ENCODE results near the gene PZP. TPM values are rescaled to one million over a fixed set of nuclear protein-coding genes. Genes with fewer than 3 reads are reported as not detected.

The PZP gene
- total and polyA plus RNA-seq, 2 of the 8 experiments (the other 6 are each of a cell fraction or from before 2014, with no cell fraction given): 0.08 TPM; not detected in 1

DNA sequence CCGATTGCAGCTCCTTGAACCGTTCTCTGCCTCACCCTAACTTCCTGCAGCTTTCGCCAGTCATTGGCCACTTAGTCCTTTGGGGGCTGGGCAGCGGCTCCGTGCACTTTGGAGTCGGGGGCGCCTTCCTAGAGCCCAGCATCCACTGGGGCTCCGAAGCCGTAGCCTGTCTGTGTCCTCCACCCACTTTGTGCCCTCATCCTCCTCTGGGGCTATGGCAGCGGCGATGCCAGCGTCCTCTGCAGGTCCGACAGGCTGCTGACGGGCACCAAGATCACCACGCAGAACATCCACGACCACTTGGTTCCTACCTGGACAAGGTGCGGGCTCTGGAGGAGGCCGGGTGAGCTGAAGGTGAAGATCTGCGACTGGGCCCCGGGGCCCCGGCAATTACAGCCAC is 80.7 kb downstream of the PZP start (continued):
- TF ChIP-seq CHD7 (IDR thresholded peaks at IDR 0.05; ENCODE audit: insufficient replicate concordance, low read length) (no peak), RBBP5 (IDR thresholded peaks at IDR 0.05; ENCODE audit: borderline replicate concordance, low read depth, low read length) (no peak), GABPA (IDR thresholded peaks at IDR 0.05; ENCODE audit: borderline replicate concordance, insufficient read depth, low read length) (no peak), SAP30 (IDR thresholded peaks at IDR 0.05; ENCODE audit: insufficient read depth, insufficient replicate concordance, low read length) (no peak), CHD1 (IDR thresholded peaks at IDR 0.05; ENCODE audit: low read depth, low read length) (no peak), POLR2AphosphoS5 (IDR thresholded peaks at IDR 0.05; ENCODE audit: low read depth, low read length) (no peak), POLR2A (IDR thresholded peaks at IDR 0.05; ENCODE audit: control extremely low read depth in 1 of 2, low read depth in 2 of 2, low read length in 2 of 2) (no peak)
- TF ChIP-seq, protein P1, sequence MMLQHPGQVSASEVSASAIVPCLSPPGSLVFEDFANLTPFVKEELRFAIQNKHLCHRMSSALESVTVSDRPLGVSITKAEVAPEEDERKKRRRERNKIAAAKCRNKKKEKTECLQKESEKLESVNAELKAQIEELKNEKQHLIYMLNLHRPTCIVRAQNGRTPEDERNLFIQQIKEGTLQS (IDR thresholded peaks at IDR 0.05; ENCODE audit: insufficient read depth, low read depth, low read length): no peak
- TF ChIP-seq, protein P2, sequence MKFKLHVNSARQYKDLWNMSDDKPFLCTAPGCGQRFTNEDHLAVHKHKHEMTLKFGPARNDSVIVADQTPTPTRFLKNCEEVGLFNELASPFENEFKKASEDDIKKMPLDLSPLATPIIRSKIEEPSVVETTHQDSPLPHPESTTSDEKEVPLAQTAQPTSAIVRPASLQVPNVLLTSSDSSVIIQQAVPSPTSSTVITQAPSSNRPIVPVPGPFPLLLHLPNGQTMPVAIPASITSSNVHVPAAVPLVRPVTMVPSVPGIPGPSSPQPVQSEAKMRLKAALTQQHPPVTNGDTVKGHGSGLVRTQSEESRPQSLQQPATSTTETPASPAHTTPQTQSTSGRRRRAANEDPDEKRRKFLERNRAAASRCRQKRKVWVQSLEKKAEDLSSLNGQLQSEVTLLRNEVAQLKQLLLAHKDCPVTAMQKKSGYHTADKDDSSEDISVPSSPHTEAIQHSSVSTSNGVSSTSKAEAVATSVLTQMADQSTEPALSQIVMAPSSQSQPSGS (IDR thresholded peaks at IDR 0.05; ENCODE audit: low read length): no peak
